ENCODE results near the gene ZNF697.

ZNF697 gene

GRCh38 chr1:119662034-119662437, 14.0 kb upstream of the ZNF697 start:
- DNase-seq, result no peak

GRCh38 chr1:119660253-119661083, 12.4 kb upstream of the ZNF697 start:
- DNase-seq, result no peak

GRCh38 chr1:119659628-119660027, 11.6 kb upstream of the ZNF697 start:
- DNase-seq, result no peak

GRCh38 chr1:119656410-119656955, 8.4 kb upstream of the ZNF697 start:
- no peak for DNase-seq

GRCh38 chr1:119655154-119655553, 7.1 kb upstream of the ZNF697 start:
- no peak for DNase-seq

GRCh38 chr1:119653839-119654170, 5.7 kb upstream of the ZNF697 start:
- no peak for DNase-seq

GRCh38 chr1:119653135-119653838, 5.2 kb upstream of the ZNF697 start:
- no peak for DNase-seq

GRCh38 chr1:119652587-119652986, 4.5 kb upstream of the ZNF697 start:
- DNase-seq, result no peak

GRCh38 chr1:119651641-119652040, 3.6 kb upstream of the ZNF697 start:
- no peak for DNase-seq

- DNase-seq, result no peak
These were observed 3.1 kb upstream of the ZNF697 start for GRCh38 chr1:119651133-119651532.

GRCh38 chr1:119648620-119649004, 546 bp upstream of the ZNF697 start:
- DNase-seq, result no peak

- DNase-seq, result no peak
These were observed 785 bp downstream of the ZNF697 start for GRCh38 chr1:119647228-119647733.

- no peak for DNase-seq
These were observed 1.4 kb downstream of the ZNF697 start for GRCh38 chr1:119646521-119647227.

GRCh38 chr1:119639109-119639508, 9.0 kb downstream of the ZNF697 start:
- DNase-seq, result no peak

GRCh38 chr1:119637710-119638109, 10.4 kb downstream of the ZNF697 start:
- DNase-seq, result no peak

- DNase-seq, result no peak
These were observed 11.5 kb downstream of the ZNF697 start for GRCh38 chr1:119636491-119637089.

GRCh38 chr1:119635811-119636390, 12.2 kb downstream of the ZNF697 start:
- no peak for DNase-seq

- DNase-seq, result no peak
These were observed 14.1 kb downstream of the ZNF697 start for GRCh38 chr1:119634016-119634415.

GRCh38 chr1:119633575-119633974, 14.5 kb downstream of the ZNF697 start:
- DNase-seq, result no peak

- DNase-seq, result no peak
These were observed 15.2 kb downstream of the ZNF697 start for GRCh38 chr1:119632841-119633240.

GRCh38 chr1:119632103-119632490, 16.0 kb downstream of the ZNF697 start:
- DNase-seq, result no peak

- DNase-seq, result no peak
These were observed 16.5 kb downstream of the ZNF697 start for GRCh38 chr1:119631433-119632102.
